ENCODE measurements around the gene COQ7. TPM values are rescaled to one million over a fixed set of nuclear protein-coding genes. Genes with fewer than 3 reads are reported as not detected.
A peak's percentile ranks its signal among the peaks of the same experiment; 100 is the strongest.

COQ7 gene
- total RNA-seq: 29.7 TPM

DNA sequence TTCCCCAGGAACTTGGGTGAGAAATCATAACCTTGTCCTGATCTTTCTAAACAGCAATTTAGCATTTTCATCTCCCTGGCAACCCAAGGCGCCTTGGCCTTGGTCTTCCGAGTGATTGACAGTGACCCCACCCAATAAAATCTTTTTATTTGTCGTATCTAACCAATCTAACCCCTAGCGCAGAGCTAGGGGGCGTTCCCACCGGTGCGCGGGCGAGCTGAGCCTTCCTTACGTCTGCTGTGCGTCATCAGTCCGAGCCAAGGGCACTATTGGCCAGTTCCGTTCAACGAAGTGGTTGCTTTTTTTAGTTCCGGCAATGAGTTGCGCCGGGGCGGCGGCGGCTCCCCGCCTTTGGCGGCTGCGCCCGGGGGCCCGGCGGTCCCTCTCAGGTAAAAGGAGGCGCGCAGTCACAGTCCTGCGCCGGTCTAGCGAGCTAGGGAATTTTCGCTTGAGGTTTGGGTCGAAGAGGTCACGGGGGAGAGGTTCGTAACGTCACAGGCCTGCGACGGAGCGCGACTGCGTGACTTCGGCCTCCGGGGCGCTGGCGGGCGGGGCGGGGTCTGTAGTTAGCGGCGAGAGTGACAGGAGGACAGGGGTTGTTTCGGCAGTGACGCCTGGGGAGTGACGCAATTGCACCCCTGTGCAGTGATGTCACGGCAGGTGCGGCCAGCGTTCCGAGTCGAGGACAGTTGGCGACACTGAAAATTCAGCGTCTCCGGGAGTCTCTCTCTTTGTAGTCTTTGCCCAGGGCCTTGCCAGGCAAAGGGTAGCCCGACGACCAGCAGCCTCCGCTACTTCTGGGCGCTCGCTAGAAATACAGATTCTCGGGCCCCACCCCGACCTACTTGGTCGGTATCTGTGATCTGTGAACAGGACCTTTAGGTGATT, at the start of gene COQ7:
COQ7 (plus strand) TSS at position 266 of the 888 bp plus-strand sequence; CDS start at position 317, 51 bp downstream.
- peak; percentile 97 for DNase-seq (ENCODE audit: low spot score)

DNA sequence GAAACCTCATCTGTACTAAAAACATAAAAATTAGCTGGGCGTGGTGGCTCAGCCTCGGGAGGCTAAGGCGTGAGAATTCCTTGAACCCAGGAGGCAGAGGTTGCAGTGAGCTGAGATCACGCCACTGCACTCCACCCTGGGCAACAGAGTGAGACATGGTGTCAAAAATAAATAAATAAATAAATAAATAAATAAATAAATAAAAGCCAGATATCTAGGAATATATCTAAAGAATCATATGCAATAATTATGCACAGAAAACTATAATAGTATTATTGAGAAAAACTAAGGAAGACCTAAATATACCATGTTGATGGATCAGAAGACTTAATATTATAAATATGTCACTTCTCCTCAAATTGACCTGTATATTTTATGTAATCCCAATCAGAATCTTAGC, 46.7 kb upstream of the COQ7 start:
- no peak for DNase-seq (ENCODE audit: low spot score)

DNA sequence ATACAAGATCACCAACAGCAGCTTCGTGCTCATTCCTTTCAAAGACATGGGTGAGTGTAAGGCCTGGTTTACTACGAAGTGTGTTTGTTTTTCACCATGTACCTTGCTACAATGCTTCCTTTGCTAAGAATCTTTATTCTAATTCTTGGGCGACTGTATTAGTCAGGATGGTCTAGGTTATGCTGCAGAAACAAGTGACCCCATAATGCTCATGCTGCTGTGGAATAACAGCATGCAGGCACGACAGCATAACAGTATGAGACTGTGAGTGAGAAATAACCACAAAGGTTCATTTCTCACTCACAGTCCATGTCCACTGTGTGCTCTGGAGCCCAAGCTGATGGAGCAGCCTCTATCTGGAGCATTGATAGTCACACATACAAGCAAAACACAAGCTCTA, 45.7 kb upstream of the COQ7 start:
- DNase-seq (ENCODE audit: low spot score): no peak

DNA sequence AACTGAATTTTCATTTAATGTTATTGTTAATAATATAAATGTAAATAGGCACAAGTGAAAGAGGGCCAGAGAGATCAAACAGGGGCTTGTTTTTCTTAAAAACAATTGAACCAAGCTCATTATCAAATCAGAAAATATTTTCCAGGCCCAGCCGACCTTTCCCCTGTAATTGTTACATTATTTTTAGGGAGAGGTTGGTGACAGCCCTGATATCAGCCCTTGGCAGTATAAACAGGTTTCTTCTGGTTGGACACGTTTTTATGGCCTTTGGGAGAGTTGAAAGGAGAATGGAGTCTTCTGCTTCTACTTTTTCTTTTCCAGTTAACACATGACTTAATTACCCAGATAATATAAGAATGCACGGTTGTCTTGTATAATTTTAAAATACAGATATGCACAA, 40.0 kb upstream of the COQ7 start:
- no peak for DNase-seq (ENCODE audit: low spot score)

DNA sequence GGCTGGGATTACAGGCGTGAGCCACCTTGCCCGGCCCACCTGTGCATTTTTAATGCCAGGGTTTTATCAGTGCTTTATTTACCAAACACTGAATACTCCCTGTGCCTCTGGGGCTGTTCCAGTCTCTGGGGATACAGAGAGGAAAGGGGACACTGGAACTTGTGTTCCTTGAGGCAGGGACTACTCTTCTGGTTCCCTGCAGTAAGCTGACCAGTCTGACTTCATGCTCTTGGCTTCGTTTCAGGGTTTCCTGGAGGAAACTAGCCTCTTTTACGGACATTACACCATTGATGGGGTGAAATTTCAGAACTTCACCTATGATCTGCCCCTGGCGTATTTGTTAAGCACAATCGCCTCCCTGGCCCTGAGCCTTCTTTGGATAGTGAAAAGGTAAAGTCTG, 37.4 kb upstream of the COQ7 start:
- no peak for DNase-seq (ENCODE audit: low spot score)

DNA sequence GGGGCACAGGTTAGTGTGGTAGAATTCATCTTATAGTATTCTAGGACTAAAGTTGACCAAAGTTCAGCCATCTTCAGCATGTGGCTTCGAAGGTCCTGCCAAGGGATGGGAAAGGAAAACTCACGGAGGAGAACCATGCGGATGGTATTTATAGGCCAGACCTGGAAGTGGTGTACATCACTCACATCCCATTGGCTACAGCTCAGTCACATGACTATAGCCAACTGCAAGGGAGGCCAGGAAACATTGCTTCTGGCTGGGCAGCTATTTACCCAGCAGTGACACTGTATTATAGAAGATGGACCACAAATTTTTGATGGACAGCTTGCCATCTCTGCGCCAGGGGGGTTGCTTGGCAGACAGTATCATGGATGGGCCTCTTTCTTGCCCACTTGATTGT, 35.7 kb upstream of the COQ7 start:
- DNase-seq (ENCODE audit: low spot score): no peak

DNA sequence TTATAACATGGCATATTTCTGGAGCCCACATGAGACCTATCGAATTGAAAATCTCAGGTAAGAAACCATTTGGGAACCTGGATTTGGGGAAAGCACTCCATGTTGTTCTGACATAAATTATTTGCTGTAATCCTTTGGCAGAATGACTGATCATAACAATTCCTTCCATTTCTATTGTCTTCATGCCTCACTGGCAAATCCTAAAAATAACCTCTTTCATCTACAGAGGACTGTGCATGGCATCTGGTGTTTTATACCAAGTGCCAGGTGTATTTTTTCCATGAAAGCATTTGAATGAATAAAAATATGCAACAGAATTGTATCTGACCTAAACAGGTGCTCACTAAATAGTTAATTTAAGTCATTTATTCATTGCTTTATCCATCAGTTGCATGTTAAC, 33.7 kb upstream of the COQ7 start:
- no peak for DNase-seq (ENCODE audit: low spot score)

DNA sequence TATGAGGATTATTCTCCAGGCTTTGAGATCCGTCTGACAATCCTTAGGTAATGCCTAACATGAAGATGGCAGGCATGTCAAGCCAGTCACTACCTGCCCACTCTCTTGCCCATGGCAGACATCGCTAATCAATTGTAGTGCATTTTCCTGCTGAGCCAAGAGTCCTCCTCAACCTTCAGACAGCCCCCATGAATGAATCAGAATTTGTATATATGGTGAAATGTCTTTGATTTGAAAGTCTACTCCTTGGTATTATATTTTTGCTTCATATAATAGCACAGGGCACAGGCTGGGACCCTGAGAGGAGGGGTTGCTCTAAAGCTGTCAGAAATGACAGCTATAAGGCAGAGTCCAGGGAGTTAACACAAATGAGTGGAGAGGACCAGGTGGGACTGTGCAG, 27.0 kb upstream of the COQ7 start:
- DNase-seq (ENCODE audit: low spot score): no peak

DNA sequence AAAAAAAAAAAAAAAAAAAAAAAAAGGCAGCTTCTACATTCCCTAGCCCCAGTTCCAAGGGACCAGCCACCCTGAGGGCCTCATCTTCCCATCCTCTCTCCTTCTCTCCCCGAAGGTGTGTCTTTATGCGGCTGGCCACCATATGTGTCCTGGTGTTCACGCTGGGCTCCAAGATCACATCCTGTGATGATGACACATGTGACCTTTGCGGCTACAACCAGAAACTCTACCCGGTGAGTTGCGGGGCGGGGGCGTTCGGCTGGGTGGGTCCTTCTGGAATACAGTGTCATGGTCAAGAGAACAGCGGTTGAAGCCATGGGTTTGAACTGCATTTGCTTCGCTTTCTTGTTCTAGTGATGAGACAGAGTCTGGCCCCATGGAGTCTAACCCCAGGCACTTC, 22.6 kb upstream of the COQ7 start:
- no peak for DNase-seq (ENCODE audit: low spot score)

DNA sequence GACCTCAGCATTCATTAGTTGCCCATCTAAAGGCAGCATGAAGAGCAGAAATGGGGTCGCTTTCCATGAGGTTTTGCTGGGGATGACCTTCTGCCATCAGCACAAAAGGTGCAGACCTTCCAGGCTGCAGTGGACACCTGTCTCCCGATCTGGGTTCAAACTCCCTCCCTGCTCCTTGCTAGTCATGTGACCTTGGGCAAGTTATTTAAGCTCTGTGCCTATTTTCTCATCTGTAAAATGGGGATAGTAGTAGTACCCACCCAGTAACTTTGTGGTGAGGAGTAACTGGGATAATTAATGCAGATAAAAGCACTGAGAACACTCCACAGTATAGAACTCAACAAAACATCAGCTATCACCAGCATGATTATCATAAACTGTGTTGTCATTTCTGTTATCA, 21.4 kb upstream of the COQ7 start:
- no peak for DNase-seq (ENCODE audit: low spot score)

DNA sequence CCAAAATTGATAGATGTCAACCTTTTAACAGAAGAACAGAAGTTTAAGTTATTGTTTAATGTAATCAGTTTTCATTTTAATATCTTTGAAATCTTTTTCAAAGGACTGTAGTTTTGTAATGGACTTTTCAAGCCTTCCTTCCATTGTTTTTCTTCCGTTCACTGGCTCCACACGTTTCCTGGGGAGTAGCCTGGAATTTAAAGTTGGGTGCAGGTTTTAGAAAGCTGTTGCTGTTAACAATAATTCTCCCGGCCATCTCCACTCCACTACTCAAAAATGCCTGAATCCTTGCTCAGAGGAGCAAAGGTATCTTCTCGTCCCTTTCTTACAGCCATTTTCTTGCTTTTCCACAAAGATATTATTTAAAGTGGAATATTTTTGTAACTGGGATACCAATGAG, 4.7 kb upstream of the COQ7 start:
- no peak for DNase-seq (ENCODE audit: low spot score)

DNA sequence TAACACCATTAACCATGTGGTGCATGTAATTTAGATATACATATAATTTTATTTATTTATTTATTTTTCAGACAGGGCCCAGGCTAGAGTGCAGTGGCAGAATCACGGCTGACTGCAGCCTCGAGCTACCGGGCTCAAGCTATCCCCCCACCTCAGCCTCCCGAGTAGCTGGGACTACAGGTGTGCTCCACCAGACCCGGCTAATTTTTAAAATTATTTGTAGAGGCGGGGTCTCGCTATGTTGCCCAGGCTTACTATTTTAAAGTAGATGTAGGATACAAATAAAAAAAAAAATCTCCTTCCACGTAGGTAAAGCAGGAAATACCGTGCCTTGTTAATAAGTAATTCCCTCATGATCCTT, 446 bp upstream of the COQ7 start:
- no peak for DNase-seq (ENCODE audit: low spot score)

DNA sequence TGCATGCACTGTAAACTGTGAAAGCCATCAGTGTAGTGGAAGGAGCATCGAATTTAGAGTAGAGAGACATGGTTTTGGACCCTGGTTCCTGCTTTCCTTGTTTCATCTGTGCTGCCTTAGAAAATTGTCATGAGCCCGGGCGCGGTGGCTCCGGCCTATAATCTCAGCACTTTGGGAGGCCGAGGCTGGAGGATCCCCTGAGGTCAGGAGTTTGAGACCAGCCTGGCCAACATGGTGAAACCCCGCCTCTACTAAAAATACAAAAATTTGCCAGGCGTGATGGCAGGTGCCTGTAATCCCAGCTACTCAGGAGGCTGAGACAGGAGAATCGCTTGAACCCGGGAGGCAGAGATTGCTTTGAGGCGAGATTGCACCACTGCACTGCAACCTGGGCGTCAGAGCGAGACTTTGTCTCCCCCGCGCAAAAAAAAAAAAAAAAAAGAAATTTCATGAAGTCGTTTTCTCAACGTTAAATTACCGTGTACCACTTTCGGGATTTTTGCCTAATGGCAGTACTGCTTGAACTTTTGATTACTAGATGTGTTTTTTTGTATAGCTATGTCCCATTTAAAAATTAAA, 912 bp downstream of the COQ7 start:
- DNase-seq (ENCODE audit: low spot score): no peak

DNA sequence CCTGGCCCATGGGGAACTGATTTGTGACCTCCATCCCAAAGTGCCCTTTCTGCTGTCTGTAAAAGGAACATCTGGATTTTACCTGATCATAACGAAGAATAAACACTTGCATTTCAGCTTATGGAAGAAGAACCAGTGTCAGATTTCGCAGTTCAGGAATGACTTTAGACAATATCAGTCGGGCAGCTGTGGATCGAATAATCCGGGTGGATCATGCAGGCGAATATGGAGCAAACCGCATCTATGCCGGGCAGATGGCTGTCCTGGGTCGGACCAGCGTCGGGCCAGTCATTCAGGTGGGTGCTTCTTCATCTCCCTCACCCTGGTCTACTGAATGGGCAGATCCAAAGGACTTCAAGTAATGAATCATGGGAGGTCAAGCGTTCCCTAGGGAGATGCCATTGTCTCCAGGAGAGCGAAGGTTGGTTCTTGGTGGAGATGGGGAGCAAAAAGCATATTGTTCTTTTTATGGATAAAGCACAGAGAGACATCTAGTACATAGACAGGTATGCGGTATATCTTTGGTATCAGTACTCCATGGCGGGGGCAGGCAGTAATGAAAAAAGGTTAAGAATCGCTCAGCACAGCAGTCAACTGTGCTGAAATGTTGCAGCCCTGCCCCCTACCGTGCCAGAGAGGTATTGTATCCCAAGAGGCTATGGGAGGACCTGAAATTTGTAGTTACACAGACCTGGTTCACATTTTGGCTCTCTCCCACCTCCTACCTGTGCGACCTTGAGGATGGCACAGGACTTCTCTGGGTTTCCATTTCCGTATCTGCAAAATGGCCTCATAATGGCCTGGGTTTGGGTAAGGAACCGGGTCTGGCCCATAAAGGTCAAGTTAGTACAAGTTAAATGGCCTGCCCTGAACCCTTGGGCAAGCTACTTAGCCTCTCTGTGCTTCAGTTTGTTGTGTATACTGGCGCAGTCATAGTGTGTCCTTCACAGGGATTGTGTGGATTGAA, 4.7 kb downstream of the COQ7 start:
- DNase-seq (ENCODE audit: low spot score): peak; percentile 61

DNA sequence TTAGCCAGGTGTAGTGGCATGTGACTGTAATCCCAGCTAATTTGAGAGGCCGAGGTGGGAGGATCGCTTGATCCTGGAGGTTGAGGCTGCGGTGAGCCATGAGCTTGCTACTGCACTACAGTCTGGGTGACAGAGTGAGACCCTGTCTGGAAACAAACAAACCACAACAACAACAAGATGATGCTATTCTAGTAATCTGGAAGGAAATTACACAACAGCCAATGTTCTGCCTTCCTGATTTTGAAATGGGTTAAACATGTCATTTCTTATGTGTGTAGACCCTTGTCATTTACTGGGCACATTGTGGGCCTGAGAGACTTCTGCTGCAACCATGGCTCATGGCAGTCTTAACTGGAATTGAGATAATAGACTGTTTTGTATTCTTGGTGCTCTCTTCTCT, 5.9 kb downstream of the COQ7 start:
- no peak for DNase-seq (ENCODE audit: low spot score)

DNA sequence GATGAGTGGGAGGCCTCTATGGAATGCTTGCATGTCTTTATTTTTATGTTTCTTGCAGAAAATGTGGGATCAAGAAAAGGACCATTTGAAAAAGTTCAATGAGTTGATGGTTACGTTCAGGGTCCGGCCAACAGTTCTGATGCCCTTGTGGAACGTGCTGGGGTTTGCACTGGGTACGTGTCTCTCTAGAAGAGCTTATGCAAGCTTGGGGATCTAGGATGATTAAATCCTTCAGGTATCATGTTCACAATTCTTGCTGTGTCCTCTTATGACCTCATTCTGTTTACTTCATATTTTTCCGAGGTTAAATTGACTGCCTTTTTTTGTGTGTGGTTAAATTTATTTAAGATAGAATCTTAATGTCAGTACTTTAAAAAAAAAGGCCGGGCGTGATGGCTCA, 6.4 kb downstream of the COQ7 start:
- no peak for DNase-seq (ENCODE audit: low spot score)

DNA sequence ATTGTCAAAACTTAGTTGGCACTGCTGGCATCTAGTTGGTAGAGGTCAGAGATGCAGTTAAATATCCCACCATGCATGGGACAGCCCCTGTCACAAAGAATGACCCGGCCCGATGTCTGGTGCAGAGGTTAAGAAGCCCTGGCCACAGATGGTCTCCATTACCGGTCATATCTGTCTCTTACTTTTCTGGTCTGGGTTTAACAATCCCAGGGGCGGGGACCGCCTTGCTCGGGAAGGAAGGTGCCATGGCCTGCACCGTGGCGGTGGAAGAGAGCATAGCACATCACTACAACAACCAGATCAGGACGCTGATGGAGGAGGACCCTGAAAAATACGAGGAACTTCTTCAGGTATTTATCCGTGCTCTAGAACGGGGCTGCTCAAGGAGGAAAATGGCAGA, 8.1 kb downstream of the COQ7 start:
- no peak for DNase-seq (ENCODE audit: low spot score)

DNA sequence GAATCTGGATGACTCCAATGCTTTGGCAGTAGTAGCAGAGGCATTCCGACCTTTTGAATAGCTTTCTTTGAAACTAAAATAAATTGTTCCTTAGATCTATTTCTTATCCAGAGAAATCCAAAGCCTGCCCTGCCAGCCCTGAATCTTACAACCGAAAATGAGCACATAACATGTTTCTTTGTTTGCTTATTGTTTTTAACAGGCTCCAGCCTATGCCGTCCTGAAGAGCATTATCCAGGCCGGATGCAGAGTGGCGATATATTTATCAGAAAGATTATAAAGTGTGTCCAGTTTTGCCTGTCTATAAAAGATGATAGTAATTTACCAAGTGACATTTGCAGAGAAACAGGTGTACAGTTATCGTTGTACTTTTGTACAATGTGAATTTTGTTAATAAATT, 10.5 kb downstream of the COQ7 start:
- no peak for DNase-seq (ENCODE audit: low spot score)

DNA sequence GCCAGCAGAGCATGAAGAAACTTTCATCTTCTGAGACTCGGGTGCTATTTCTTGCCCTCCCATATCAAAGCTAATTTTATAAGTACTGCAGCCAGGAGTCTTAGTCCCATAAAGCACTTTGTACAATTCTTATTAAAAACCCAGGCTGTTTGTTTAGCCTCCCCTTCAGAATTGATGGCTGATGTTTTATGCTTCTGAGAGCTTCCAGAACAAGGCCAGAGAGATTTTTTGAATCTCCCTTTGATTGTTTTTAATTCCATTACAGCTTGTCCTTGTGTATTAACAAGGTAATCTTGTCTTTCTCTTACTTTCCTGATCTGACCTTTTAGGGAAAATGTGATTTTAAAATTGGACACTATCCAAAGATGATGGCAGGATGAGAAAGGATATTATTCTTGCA, 16.3 kb downstream of the COQ7 start:
- no peak for DNase-seq (ENCODE audit: low spot score)

DNA sequence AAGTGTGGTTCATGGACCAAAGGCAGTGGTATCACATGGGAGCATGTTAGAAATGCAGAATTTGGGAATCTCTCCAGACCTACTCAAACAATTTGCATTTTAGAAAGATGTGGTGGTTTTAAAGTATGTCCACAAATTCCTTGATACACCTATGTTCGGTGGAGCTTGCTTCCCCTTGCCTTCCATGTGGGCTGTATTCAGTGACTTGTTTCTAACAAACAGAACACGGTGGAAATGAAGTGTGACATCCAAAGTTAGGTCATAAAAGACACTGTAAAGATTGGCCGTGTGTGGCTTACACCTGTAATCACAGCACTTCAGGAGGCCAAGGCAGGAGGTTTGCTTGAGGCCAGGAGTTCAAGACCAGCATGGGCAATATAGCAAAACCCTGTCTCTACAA, 16.7 kb downstream of the COQ7 start:
- no peak for DNase-seq (ENCODE audit: low spot score)

DNA sequence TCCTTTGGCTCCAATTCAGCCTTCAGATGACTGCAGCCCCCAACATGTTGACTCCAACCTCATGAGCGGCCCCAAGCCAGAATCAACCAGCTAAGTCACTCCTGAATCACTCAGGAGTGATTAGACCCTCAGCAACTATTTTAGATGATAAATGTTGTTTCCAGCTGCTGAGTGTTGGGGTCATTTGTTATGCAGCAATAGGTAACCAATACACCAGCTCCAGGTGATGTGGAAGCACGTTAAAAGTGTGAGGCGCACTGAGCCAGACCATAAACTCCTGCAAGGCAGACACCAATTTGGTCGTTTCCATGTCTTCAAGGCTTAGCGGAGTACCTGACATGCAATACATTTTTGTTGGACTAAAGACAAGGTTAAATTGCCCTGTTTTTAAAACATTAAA, 17.5 kb downstream of the COQ7 start:
- DNase-seq (ENCODE audit: low spot score): no peak

DNA sequence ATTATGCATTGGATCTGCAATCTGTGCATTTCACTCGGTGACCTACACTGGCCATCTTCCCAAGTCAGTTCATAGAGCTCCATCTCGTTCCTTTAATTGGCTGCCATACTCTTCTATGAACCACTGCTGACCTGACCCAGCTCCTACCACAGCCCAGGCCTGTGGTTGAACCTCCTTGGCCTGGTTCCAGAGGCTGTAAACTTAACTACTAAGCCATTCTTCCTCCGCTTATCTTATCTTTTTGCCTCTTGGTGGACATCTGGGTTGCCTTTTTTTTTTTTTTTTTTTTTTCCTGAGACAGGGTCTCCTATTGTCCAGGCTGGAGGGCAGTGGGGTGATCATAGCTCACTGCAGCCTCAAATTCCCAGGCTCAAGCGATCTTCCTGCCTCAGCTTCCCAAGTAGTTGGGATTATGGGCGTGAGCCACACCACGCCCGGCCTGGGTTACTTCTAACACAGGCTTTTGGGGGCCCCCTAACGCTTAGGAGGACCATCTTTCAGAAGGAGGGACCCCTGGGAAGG, 18.3 kb downstream of the COQ7 start:
- DNase-seq (ENCODE audit: low spot score): no peak
